MM.1S (cell line): Measurements from ENCODE around the gene MLH3.

Experiments
- EZH2phosphoT487 ChIP-seq: fragments of 300-600 bp; sonication (generic); IDR thresholded peaks from 2 replicates; pipeline ENCODE4 v1.6.1; 2018; ENCODE audit warnings: antibody characterized with exemption, low read length
- TF ChIP-seq, protein P1 (sequence below): fragments of 300-600 bp; sonication (generic); IDR thresholded peaks from 2 replicates; pipeline ENCODE4 v1.5.1; 2016; ENCODE audit warnings: antibody characterized with exemption, low read length, mixed read lengths

DNA sequence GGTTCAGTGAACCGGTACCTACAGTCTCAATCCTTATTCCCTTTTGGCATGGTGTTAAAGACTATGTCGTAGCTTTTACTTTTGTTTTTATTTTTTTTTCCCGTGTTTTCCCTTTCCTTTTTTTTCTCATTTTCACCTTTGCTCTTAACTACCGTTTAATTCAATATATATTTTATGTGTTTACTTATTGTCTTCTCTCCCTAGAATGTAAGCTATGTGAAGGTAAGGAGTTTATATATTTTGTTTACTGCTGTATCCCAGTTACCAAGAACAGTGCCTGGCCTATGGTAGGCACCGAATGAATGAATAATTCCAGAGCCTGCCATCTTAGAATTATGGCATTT lies 261 bp upstream of the MLH3 start:
- no peak for TF ChIP-seq EZH2phosphoT487
- TF ChIP-seq, protein P1, sequence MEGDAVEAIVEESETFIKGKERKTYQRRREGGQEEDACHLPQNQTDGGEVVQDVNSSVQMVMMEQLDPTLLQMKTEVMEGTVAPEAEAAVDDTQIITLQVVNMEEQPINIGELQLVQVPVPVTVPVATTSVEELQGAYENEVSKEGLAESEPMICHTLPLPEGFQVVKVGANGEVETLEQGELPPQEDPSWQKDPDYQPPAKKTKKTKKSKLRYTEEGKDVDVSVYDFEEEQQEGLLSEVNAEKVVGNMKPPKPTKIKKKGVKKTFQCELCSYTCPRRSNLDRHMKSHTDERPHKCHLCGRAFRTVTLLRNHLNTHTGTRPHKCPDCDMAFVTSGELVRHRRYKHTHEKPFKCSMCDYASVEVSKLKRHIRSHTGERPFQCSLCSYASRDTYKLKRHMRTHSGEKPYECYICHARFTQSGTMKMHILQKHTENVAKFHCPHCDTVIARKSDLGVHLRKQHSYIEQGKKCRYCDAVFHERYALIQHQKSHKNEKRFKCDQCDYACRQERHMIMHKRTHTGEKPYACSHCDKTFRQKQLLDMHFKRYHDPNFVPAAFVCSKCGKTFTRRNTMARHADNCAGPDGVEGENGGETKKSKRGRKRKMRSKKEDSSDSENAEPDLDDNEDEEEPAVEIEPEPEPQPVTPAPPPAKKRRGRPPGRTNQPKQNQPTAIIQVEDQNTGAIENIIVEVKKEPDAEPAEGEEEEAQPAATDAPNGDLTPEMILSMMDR, result no peak
